ENCODE results near the gene WDR83. TPM values are rescaled to one million over a fixed set of nuclear protein-coding genes. Genes with fewer than 3 reads are reported as not detected.

The WDR83 gene
- polyA plus RNA-seq, 2 of the 4 experiments (the other 2 are of a cell fraction): 4.8 to 11.4 TPM

DNA sequence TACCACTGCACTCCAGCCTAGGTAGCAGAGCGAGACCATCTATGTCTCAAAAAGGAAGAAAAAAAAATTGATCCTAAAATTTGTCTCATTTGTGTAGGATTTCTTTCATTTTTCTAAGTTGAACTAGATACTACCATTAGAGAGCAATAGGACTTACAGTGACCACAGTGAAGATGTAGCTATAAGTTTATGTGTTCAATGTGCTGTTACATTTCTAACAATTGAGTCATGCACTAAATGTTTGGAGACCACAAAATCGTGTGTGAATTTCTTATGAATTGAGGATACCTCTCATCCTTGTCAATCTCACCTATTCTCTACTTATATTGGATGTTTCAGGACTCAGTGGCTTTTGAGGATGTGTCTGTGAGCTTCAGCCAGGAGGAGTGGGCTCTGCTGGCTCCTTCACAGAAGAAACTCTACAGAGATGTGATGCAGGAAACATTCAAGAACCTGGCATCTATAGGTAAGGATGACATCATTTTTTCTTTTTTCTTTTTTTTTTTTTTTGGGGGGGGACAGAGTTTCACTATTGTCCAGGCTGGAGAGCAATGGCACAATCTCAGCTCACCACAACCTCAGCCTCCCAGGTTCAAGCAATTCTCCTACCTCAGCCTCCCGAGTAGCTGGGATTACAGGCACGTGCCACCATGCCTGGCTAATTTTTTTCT is 43.1 kb upstream of the WDR83 start:
- no peak overlapping the region for H3K4me2 ChIP-seq
- H3K4me1 ChIP-seq: no peaks in the 10 kb centered on the region
- ATAC-seq: no peak
- H3K9me3 ChIP-seq: peaks cover 67% of the 10 kb centered on the region
- H3K27ac ChIP-seq: no peak overlapping the region
- TF ChIP-seq KDM5A (IDR thresholded peaks at IDR 0.05) (no peak), FOSB (CRISPR knock-in tag; IDR thresholded peaks at IDR 0.05) (no peak), HOXA7 (CRISPR knock-in tag; IDR thresholded peaks at IDR 0.05) (no peak), ZNF302 (CRISPR knock-in tag; IDR thresholded peaks at IDR 0.05) (no peak), RAD21 (conservative IDR thresholded peaks at IDR 0.05 in 1 of 2, IDR thresholded peaks at IDR 0.05 in 1 of 2) (no peak), CEBPB (IDR thresholded peaks at IDR 0.05) (no peak)
- TF ChIP-seq, protein P1, sequence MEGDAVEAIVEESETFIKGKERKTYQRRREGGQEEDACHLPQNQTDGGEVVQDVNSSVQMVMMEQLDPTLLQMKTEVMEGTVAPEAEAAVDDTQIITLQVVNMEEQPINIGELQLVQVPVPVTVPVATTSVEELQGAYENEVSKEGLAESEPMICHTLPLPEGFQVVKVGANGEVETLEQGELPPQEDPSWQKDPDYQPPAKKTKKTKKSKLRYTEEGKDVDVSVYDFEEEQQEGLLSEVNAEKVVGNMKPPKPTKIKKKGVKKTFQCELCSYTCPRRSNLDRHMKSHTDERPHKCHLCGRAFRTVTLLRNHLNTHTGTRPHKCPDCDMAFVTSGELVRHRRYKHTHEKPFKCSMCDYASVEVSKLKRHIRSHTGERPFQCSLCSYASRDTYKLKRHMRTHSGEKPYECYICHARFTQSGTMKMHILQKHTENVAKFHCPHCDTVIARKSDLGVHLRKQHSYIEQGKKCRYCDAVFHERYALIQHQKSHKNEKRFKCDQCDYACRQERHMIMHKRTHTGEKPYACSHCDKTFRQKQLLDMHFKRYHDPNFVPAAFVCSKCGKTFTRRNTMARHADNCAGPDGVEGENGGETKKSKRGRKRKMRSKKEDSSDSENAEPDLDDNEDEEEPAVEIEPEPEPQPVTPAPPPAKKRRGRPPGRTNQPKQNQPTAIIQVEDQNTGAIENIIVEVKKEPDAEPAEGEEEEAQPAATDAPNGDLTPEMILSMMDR (IDR thresholded peaks at IDR 0.05): no peak
- TF ChIP-seq, protein P2, sequence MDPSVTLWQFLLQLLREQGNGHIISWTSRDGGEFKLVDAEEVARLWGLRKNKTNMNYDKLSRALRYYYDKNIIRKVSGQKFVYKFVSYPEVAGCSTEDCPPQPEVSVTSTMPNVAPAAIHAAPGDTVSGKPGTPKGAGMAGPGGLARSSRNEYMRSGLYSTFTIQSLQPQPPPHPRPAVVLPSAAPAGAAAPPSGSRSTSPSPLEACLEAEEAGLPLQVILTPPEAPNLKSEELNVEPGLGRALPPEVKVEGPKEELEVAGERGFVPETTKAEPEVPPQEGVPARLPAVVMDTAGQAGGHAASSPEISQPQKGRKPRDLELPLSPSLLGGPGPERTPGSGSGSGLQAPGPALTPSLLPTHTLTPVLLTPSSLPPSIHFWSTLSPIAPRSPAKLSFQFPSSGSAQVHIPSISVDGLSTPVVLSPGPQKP (IDR thresholded peaks at IDR 0.05; ENCODE audit: low read depth, low read length): no peak
- no peak for FAIRE-seq
- ChIA-PET CTCF (no interaction called here), POLR2A (no interaction called here)
- no peak overlapping the region for H3K4me3 ChIP-seq
- no peak for DNase-seq (ENCODE audit: low read depth in 1 of 2, low spot score in 1 of 2)
- 98% methylated on average over 4 of the region's 4 CpGs for WGBS (ENCODE audit: missing lambda C conversion rate)

DNA sequence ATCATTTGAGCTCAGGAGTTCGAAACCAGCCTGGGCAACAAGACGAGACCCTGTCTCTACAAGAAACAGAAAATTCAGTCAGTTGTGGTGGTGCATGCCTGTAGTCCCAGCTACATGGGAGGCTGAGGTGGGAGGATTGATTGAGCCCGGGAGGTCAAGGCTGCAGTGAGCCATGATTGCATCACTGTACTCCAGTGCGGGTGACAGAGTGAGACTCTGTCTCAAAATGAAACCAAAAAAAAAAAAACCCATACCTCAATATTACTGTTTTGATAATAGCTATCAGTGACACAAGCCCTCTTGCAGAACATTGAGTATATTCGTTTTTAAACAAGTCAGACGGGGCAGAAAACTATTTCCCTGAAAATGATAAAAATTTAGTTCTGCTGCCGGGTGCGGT is 39.6 kb upstream of the WDR83 start:
- no peak for FAIRE-seq
- POLR2A ChIA-PET: no interaction called here
- TF ChIP-seq CHD2 (IDR thresholded peaks at IDR 0.05; ENCODE audit: low read length, partially characterized antibody) (no peak), HEYL (CRISPR knock-in tag; IDR thresholded peaks at IDR 0.05) (no peak), SMC3 (IDR thresholded peaks at IDR 0.05) (no peak), FOXS1 (CRISPR knock-in tag; IDR thresholded peaks at IDR 0.05) (no peak)

DNA sequence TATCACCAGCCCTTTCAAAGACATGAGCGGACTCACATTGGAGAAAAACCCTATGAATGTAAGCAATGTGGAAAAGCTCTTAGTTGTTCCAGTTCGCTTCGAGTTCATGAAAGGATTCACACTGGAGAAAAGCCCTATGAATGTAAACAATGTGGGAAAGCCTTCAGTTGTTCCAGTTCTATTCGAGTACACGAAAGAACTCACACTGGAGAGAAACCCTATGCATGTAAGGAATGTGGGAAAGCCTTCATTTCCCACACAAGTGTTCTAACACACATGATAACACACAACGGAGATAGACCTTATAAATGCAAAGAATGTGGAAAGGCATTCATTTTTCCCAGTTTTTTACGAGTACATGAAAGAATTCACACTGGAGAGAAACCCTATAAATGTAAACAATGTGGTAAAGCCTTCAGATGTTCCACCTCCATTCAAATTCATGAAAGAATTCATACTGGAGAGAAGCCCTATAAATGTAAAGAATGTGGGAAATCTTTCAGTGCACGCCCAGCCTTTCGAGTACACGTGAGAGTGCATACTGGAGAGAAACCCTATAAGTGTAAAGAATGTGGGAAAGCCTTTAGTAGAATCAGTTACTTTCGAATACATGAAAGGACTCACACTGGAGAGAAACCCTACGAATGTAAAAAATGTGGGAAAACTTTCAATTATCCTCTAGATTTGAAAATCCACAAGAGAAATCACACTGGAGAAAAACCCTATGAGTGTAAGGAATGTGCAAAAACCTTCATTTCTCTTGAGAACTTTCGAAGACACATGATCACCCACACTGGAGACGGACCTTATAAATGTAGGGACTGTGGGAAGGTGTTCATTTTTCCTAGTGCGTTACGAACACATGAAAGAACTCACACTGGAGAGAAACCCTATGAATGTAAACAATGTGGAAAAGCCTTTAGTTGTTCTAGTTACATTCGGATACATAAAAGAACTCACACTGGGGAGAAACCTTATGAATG is 38.3 kb upstream of the WDR83 start:
- no peak for ATAC-seq
- ChIA-PET CTCF (no interaction called here), POLR2A (no interaction called here)
- FAIRE-seq: no peak
- TF ChIP-seq, protein P3, sequence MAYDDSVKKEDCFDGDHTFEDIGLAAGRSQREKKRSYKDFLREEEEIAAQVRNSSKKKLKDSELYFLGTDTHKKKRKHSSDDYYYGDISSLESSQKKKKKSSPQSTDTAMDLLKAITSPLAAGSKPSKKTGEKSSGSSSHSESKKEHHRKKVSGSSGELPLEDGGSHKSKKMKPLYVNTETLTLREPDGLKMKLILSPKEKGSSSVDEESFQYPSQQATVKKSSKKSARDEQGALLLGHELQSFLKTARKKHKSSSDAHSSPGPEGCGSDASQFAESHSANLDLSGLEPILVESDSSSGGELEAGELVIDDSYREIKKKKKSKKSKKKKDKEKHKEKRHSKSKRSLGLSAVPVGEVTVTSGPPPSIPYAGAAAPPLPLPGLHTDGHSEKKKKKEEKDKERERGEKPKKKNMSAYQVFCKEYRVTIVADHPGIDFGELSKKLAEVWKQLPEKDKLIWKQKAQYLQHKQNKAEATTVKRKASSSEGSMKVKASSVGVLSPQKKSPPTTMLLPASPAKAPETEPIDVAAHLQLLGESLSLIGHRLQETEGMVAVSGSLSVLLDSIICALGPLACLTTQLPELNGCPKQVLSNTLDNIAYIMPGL (CRISPR knock-in tag; IDR thresholded peaks at IDR 0.05; ENCODE audit: borderline replicate concordance): no peak
- TF ChIP-seq EHMT2 (IDR thresholded peaks at IDR 0.05; ENCODE audit: low read depth) (no peak), RARB (CRISPR knock-in tag; IDR thresholded peaks at IDR 0.05) (no peak), ZNF302 (CRISPR knock-in tag; IDR thresholded peaks at IDR 0.05) (no peak), KDM1A (IDR thresholded peaks at IDR 0.05; ENCODE audit: low read depth) (peak; percentile 72; the same call in 1 of the 2 replicates)
- TF ChIP-seq, protein P4, sequence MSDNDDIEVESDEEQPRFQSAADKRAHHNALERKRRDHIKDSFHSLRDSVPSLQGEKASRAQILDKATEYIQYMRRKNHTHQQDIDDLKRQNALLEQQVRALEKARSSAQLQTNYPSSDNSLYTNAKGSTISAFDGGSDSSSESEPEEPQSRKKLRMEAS (IDR thresholded peaks at IDR 0.05): no peak
- Histone ChIP-seq H3K9me3 (peaks cover 95% of the 10 kb centered on the region), H3K4me3 (no peak overlapping the region), H3K4me1 (no peaks in the 10 kb centered on the region), H3K4me2 (no peak overlapping the region), H3K27ac (no peak overlapping the region)
- DNase-seq (ENCODE audit: low read depth in 1 of 2, low spot score in 1 of 2): peak in 1 of 2 experiments; percentile 56
- 95% methylated on average over 17 of the region's 17 CpGs for WGBS (ENCODE audit: missing lambda C conversion rate)

More for the DNA sequence above, 39.6 kb upstream of the WDR83 start:
- Histone ChIP-seq H3K4me2 (no peak overlapping the region), H3K4me3 (no peak overlapping the region), H3K27ac (no peak overlapping the region), H3K4me1 (no peaks in the 10 kb centered on the region), H3K9me3 (peaks cover 92% of the 10 kb centered on the region)
- ATAC-seq (no peak), DNase-seq (ENCODE audit: low read depth in 1 of 2, low spot score in 1 of 2) (no peak)
- CTCF ChIA-PET: no interaction called here
- 83% methylated on average over 8 of the region's 8 CpGs for WGBS (ENCODE audit: missing lambda C conversion rate)
